GM19238 (cell line): ENCODE results near the gene DOCK4.

Experiments used
- DNase-seq: peaks from one replicate; pipeline ENCODE4 v3.0.0; 2011; ENCODE audit warnings: low spot score; ENCODE audit not compliant: insufficient read length

Gene DOCK4

GRCh38 chr7:111860248-111860647 is 346.0 kb downstream of the DOCK4 start:
- no peak for DNase-seq

GRCh38 chr7:111858331-111858730 is 347.9 kb downstream of the DOCK4 start:
- DNase-seq = no peak

GRCh38 chr7:111855842-111856227 is 350.4 kb downstream of the DOCK4 start:
- no peak for DNase-seq

GRCh38 chr7:111855161-111855841 is 350.9 kb downstream of the DOCK4 start:
- no peak for DNase-seq

- no peak for DNase-seq
Measured at GRCh38 chr7:111853201-111853990, 352.8 kb downstream of the DOCK4 start.

- no peak for DNase-seq
Measured at GRCh38 chr7:111852081-111852480, 354.1 kb downstream of the DOCK4 start.

GRCh38 chr7:111846898-111847297 is 359.3 kb downstream of the DOCK4 start:
- no peak for DNase-seq

GRCh38 chr7:111845853-111846252 is 360.3 kb downstream of the DOCK4 start:
- no peak for DNase-seq

- DNase-seq = no peak
Measured at GRCh38 chr7:111844904-111845671, 361.1 kb downstream of the DOCK4 start.

GRCh38 chr7:111842491-111842890 is 363.7 kb downstream of the DOCK4 start:
- no peak for DNase-seq

- DNase-seq = no peak
Measured at GRCh38 chr7:111841596-111842205, 364.5 kb downstream of the DOCK4 start.

- no peak for DNase-seq
Measured at GRCh38 chr7:111840528-111840927, 365.7 kb downstream of the DOCK4 start.

- no peak for DNase-seq
Measured at GRCh38 chr7:111839261-111839660, 366.9 kb downstream of the DOCK4 start.

GRCh38 chr7:111836592-111836991 is 369.6 kb downstream of the DOCK4 start:
- DNase-seq = no peak

GRCh38 chr7:111835066-111835465 is 371.1 kb downstream of the DOCK4 start:
- DNase-seq = no peak

GRCh38 chr7:111834367-111834766 is 371.8 kb downstream of the DOCK4 start:
- no peak for DNase-seq

- DNase-seq = no peak
Measured at GRCh38 chr7:111833466-111833865, 372.7 kb downstream of the DOCK4 start.

GRCh38 chr7:111832174-111832573 is 374.0 kb downstream of the DOCK4 start:
- no peak for DNase-seq

- no peak for DNase-seq
Measured at GRCh38 chr7:111829221-111829620, 377.0 kb downstream of the DOCK4 start.

GRCh38 chr7:111827863-111828504 is 378.2 kb downstream of the DOCK4 start:
- DNase-seq = no peak

GRCh38 chr7:111825046-111825445 is 381.2 kb downstream of the DOCK4 start:
- no peak for DNase-seq
